ENCODE data around the gene CD83. TPM values are rescaled to one million over a fixed set of nuclear protein-coding genes. Genes with fewer than 3 reads are reported as not detected.

Gene CD83
- total RNA-seq, 1 experiment from 2014 or later: 10.5 TPM

DNA sequence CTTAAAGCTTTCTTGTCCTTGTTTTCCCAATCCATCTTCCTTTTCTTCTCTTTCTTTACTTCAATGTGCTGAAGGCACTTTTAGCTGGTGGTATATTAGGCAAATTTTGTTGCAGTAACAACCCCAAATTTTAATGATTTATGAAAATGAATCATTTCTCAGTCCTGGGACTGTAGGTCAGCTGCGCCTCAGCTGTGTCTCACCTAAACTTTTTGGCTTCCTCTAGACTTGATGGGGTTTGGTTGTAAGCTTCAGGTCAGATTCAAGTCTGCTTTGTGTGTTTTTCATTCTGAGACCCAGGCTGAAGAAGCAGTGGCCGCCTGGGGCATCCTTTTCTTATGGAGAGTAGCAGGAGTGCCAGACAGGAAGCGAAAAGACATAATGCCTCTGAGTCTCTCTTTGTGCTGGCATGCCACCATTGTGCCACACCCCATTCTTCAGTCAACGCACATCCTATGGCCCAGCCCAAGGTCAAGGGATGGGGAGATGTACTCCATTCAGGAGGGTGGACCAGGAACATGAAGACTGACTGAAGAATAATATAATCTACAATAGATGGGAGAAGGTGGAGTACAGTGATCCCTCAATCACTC is 28.9 kb upstream of the CD83 start:
- in situ Hi-C loops (cut with HindIII; ENCODE audit: low pct_unique_long_range_greater_than_20kb, low sequenced_read_pairs): no loop called here

DNA sequence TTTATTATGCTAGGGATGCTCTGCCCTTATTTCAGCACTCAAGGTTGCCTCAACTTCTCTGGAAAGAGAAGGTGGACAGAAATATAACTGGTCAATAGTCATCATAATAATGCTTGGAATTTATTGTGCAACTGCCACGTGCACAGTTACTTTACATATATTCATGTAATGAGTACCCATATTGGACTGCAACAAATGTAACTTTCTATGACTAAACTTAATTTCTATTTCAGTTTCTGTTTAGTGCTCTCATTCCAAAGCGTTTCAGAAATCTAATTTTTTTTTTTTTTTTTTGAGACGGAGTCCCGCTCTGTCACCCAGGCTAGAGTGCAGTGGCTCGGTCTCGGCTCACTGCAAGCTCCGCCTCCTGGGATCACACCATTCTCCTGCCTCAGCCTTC is 28.3 kb upstream of the CD83 start:
- in situ Hi-C loops (cut with HindIII; ENCODE audit: low pct_unique_long_range_greater_than_20kb, low sequenced_read_pairs): no loop called here
- DNase-seq (ENCODE audit: low read depth): no peak

More for the DNA sequence above, 28.9 kb upstream of the CD83 start:
- no peak for DNase-seq (ENCODE audit: low read depth)

DNA sequence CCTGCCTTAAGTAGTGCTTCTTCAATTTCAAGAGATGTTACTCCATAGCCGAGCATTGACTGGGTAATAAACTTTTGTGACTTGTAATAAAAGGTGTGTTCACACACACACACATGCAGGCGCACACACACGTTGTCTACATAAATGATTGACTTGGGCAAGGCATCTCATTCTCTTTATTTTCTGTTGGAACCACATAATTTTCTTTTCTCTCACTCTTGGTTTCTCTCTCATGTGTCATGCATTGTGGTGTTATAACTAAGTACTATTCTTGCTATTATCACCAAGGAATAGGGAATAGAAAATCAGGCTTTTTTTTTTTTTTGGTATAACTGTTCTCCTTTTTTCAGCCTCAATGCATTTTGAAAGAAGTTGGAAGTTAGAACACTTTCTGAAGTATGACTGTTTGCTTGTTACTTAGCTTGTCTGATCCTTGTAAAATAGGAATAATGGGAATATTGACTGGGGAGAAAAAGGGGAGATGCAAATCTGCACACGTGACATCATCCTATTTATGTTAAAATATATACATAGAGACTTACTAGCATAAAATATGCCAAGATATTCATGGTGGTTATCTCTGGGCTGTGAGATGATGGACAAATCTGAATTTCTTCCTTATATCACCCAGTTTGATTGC is 26.1 kb upstream of the CD83 start:
- in situ Hi-C loops (cut with HindIII; ENCODE audit: low pct_unique_long_range_greater_than_20kb, low sequenced_read_pairs): no loop called here
- DNase-seq (ENCODE audit: low read depth): no peak

DNA sequence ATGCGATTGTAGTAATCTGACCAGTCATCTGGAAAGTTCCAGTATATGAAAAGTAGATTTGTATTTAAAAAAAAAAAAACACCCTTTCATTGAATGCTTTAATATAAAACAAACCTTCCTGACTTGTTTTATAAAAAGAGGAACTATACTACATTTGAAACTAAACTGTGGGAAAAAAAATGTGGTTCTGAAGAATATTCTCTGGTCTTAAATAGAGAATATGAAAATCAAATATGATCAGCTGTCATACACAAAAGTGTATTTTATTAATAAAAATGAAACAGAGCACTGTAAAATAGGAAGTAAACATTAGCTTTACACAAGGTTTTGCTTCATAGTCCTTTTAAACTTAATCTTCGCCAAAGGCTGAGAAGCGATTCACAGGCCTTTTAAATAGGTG is 25.3 kb upstream of the CD83 start:
- in situ Hi-C loops (cut with HindIII; ENCODE audit: low pct_unique_long_range_greater_than_20kb, low sequenced_read_pairs): no loop called here
- no peak for DNase-seq (ENCODE audit: low read depth)

DNA sequence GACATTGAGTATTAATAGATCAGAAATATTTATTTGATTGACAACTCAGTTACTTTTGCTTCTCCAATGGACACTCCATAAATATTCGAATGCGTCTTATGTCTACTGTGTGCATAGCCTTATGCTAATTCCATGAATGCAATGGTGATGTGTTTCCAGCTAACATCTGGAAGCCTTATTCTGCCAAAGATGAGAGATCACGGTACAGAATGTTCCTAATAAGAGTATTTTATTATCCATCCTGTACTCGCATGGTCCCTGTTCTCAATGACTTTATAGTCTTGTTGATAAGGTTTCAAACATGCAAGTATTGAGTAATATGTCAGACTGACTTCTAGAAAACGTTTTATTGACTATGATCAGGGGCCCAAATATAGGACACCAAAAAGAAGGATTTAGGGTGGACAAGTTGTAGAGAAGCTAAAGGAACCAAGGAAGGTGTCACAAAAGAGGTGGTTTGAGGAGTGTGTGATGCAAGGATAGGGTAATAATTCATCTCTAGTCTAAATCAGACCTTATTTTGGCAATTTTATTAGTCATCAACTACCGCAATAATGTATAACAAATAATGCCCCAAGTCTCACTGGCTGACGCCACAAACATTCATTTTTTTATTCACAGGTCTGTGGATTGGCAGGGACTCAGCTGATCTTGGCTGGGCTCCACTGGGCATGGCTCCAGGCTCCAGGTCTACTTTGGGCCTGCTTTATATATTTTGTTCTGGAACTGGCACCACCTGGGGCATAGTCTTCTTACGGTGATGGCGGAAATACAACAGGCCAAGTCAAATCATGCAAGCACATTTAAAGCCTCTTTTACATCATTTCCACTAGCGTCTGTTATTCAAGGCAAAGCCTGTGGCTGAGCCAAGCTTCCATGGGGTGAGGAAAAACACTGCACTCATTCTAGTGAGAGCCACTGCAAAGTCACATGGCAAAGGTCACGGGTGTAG is 24.5 kb upstream of the CD83 start:
- no peak for DNase-seq (ENCODE audit: low read depth)
- in situ Hi-C loops (cut with HindIII; ENCODE audit: low pct_unique_long_range_greater_than_20kb, low sequenced_read_pairs): no loop called here

- in situ Hi-C loops (cut with HindIII; ENCODE audit: low pct_unique_long_range_greater_than_20kb, low sequenced_read_pairs): no loop called here
- no peak for DNase-seq (ENCODE audit: low read depth)
Observed at GRCh38 chr6:14094721-14095120, 22.9 kb upstream of the CD83 start.

GRCh38 chr6:14095437-14095836 is 22.1 kb upstream of the CD83 start:
- no peak for DNase-seq (ENCODE audit: low read depth)
- in situ Hi-C loops (cut with HindIII; ENCODE audit: low pct_unique_long_range_greater_than_20kb, low sequenced_read_pairs): no loop called here

- DNase-seq (ENCODE audit: low read depth): no peak
- in situ Hi-C loops (cut with HindIII; ENCODE audit: low pct_unique_long_range_greater_than_20kb, low sequenced_read_pairs): no loop called here
Observed at GRCh38 chr6:14100138-14100537, 17.4 kb upstream of the CD83 start.

- in situ Hi-C loops (cut with HindIII; ENCODE audit: low pct_unique_long_range_greater_than_20kb, low sequenced_read_pairs): no loop called here
Observed at GRCh38 chr6:14100966-14101365, 16.6 kb upstream of the CD83 start.

DNA sequence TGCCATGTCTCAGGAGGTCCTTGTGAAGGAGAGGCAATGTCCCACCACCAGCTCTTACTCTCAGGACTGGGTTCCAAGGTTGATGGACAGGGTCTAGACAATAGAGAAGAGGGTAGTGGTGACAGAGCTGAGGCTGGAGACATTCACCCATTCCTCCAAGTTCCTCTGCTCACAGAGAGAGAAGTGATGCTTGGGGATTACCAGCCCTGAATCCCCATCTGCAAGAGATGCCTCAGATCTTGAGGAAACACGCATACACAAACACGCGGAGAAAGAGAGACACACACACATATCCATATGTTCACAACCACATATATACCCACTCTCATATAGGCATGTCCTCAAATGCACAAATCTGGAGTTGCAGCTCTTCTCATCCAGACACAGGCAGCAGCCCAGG is 15.2 kb upstream of the CD83 start:
- DNase-seq (ENCODE audit: low read depth): no peak
- in situ Hi-C loops (cut with HindIII; ENCODE audit: low pct_unique_long_range_greater_than_20kb, low sequenced_read_pairs): no loop called here

More at GRCh38 chr6:14100966-14101365, 16.6 kb upstream of the CD83 start:
- no peak for DNase-seq (ENCODE audit: low read depth)

DNA sequence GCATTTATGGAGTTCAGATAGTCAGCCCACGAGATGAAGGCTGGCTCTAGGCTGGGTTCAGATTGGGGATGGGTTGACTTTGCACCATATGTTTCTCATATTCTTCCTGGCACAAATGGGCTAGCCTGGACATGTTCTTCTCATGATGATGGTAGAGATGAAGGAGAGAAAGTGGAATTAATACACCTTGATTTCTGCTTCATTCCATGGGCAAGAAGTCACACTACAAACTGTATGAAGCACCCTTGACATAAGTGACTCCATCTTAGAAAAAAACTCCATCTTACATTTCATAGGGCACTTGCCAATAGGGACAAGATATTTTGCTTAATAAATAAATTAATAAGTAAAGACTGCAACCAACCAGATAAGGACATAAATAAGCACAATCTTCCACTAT is 12.0 kb upstream of the CD83 start:
- in situ Hi-C loops (cut with HindIII; ENCODE audit: low pct_unique_long_range_greater_than_20kb, low sequenced_read_pairs): no loop called here
- DNase-seq (ENCODE audit: low read depth): no peak

GRCh38 chr6:14107000-14107399 is 10.6 kb upstream of the CD83 start:
- no peak for DNase-seq (ENCODE audit: low read depth)
- in situ Hi-C loops (cut with HindIII; ENCODE audit: low pct_unique_long_range_greater_than_20kb, low sequenced_read_pairs): no loop called here

DNA sequence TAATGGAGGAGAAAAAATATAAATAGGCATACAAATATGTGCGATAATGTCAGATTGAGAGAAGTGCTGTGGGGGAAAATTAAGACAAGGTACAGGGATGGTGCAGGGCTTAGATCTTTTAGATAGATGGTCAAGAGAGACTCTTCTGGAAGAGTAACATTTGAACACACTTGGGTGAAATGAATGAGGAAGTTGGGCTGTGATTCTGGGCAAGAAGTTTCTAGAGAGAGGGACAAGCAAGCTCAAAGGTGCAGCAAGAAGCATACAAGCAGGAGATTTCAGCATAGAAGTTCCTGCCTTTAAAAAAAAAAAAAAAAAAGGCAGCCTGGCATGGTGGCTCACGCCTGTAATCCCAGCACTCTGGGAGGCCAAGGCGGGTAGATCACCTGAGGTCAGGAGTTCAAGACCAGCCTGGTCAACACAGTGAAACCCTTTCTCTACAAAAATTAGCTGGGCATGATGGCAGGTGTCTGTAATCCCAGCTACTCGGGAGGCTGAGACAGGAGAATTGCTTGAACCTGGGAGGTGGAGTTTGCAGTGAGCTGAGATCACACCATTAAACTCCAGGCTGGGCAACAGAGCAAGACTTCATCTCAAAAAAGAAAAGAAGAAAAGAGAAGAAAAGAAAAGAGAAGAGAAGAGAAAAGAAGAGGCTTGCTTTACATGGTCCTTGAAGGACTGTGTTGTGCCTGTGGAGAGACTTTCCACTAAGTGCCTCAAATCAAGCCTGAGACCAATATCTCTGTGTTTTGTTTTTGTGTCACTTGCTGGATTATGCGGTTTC is 9.7 kb upstream of the CD83 start:
- in situ Hi-C loops (cut with HindIII; ENCODE audit: low pct_unique_long_range_greater_than_20kb, low sequenced_read_pairs): no loop called here
- no peak for DNase-seq (ENCODE audit: low read depth)

DNA sequence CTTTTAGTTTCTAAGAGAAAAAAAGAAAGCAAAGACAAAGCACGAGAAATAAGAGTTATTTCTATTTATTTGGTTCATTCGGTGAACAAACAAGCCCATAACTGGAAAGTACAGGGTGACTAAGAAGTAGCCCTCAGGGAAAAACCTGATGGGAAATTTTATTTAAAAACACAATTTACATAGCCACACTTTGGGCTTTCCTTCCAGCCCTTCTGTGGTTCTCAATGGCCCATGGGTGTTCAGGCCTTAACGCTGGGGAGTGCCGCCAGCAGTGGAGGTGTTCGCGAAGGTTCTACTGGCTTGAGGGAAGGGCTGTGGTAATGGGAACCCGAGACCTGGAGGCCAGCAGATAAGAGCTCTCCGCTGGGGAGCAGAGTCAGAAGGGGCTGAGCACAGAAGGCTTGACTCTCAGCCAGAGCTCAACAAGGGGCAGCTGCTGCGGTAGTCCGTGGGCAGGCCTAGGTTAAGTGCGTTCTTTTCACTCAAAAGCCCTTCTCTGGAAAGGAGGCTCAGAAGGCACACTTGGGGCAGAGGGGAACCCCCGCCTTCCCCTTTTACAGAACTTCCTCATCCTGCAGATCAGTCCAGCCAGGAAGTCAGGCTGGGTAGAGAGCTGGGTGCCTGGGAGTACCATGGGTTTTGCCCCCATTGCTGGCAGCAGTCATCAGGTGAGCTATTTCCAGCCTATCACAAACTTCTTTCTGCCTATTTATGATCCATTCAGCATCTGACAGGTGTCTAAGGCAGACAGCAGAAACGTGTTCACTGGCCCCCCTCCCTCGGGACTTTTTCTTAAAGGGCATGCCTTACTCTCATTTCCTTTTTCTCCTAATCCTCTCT is 8.8 kb upstream of the CD83 start:
- in situ Hi-C loops (cut with HindIII; ENCODE audit: low pct_unique_long_range_greater_than_20kb, low sequenced_read_pairs): no loop called here
- no peak for DNase-seq (ENCODE audit: low read depth)

DNA sequence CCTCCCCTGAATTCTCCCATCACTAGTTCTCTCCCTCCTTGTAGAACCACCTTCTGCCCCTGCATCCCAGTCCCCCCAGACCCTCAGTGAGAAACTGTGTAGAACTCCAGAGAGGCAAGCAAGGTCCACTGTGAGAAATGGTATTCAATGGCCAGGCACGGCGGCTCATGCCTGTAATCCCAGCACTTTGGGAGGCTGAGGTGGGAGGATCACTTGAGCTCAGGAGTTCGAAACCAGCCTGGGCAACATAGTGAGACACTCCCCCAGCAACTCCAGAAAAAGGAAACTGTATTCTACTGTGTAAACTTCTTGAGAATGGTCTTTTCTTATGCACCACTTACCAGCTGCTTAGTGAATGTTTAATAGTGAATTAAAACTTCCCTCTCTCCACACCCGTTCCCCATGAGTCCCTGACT is 8.2 kb upstream of the CD83 start:
- in situ Hi-C loops (cut with HindIII; ENCODE audit: low pct_unique_long_range_greater_than_20kb, low sequenced_read_pairs): no loop called here
- DNase-seq (ENCODE audit: low read depth): no peak

- in situ Hi-C loops (cut with HindIII; ENCODE audit: low pct_unique_long_range_greater_than_20kb, low sequenced_read_pairs): no loop called here
- no peak for DNase-seq (ENCODE audit: low read depth)
Observed at GRCh38 chr6:14110001-14110818, 7.4 kb upstream of the CD83 start.

- in situ Hi-C loops (cut with HindIII; ENCODE audit: low pct_unique_long_range_greater_than_20kb, low sequenced_read_pairs): no loop called here
- DNase-seq (ENCODE audit: low read depth): no peak
Observed at GRCh38 chr6:14113976-14114375, 3.6 kb upstream of the CD83 start.

All from Caki2 (cell line).